ENCODE measurements around the gene ARID1A. TPM values are rescaled to one million over a fixed set of nuclear protein-coding genes. Genes with fewer than 3 reads are reported as not detected.

Gene ARID1A
- total and polyA plus RNA-seq, 9 of the 15 experiments (the other 6 are each of a cell fraction or from before 2014, with no cell fraction given), result 8.3 to 88.3 (median 22.5) TPM

GRCh38 chr1:26721669-26722355, 26.0 kb downstream of the ARID1A start:
- intact Hi-C loops (cut with micrococcal nuclease) (loop anchor here (2.0 kb wide), 2 partner anchors 29 to 67 kb away; no protein-coding TSS in a partner anchor), in situ Hi-C loops (cut with MboI) (no loop called here)
- FAIRE-seq, result peak; percentile 81
- Histone ChIP-seq H3K27me3 (ENCODE audit: control insufficient read depth in 2 of 2, insufficient read depth in 2 of 2, low read length in 2 of 2) (no peaks in the 10 kb centered on the region), H3K27ac (ENCODE audit: extremely low read depth, low read depth, low read length) (peak overlapping the region; percentile 77; the same call in 2 of the 3 replicates), H3K9me3 (replicated peaks; ENCODE audit: control insufficient read depth, insufficient read depth, low read depth, low read length) (no peaks in the 10 kb centered on the region), H3K79me2 (ENCODE audit: control insufficient read depth, insufficient read depth, low read length) (peaks cover 95% of the 10 kb centered on the region), H3K9ac (ENCODE audit: insufficient read depth in 1 of 2, low read depth in 2 of 2, low read length in 2 of 2) (0 out of 4 replicates have a peak overlapping the region, but pooled peaks of 1 of the 2 experiments have one; percentile 56), H3K4me2 (ENCODE audit: insufficient read depth, low read length) (0 out of 2 replicates have a peak overlapping the region, but pooled peaks have one; percentile 0), H3K36me3 (ENCODE audit: control insufficient read depth, insufficient read depth, low read length) (peaks cover 36% of the 10 kb centered on the region; the same call in 2 of the 3 replicates), H4K20me1 (replicated peaks; ENCODE audit: control insufficient read depth, insufficient read depth, low read length) (peaks cover 42% of the 10 kb centered on the region), H3K4me1 (replicated peaks in 1 of 2; ENCODE audit: control insufficient read depth in 2 of 2, insufficient read depth in 2 of 2, low read length in 2 of 2) (peaks cover 47 to 71% of the 10 kb centered on the region in 2 experiments), H3K9me1 (ENCODE audit: control insufficient read depth, insufficient read depth, low read length) (peaks cover 7% of the 10 kb centered on the region), H2AFZ (ENCODE audit: low read depth, low read length) (no peak overlapping the region), H3K4me3 (no peak overlapping the region)
- DNase-seq (ENCODE audit: extremely low read depth in 1 of 4, low spot score in 3 of 4), result peak; percentile 36 to 73 (median 45)
- no TSS peak for BruUV-seq (replicated peaks)
- ChIA-PET POLR2A (interaction anchor here (0.6 to 14.8 kb wide), 7 partner anchors 8 to 1147 kb away, joined by 3 to 301 read pairs (median 3); partner anchors contain the start of gene ARID1A), CTCF (ENCODE audit: low intra/inter-chr PET ratio) (no interaction called here)
- ATAC-seq, result peak; percentile 18
- 2% methylated on average over 2 of the region's 2 CpGs for WGBS (ENCODE audit: insufficient coverage, low coverage, missing lambda C conversion rate)
- TF ChIP-seq ZNF175 (CRISPR knock-in tag; IDR thresholded peaks at IDR 0.05; ENCODE audit: low read depth) (peak; percentile 9; the same call in 1 of the 2 replicates), ZEB2 (IDR thresholded peaks at IDR 0.05) (peak; percentile 84), RBM25 (IDR thresholded peaks at IDR 0.05; ENCODE audit: low read depth, low read length, severe bottlenecking) (no peak), RAD51 (IDR thresholded peaks at IDR 0.05; ENCODE audit: borderline replicate concordance, low read depth) (peak; percentile 29), E2F8 (IDR thresholded peaks at IDR 0.05; ENCODE audit: low read depth, partially characterized antibody) (no peak), ZNF431 (CRISPR knock-in tag; IDR thresholded peaks at IDR 0.05) (no peak), FOSL1 (tag; conservative IDR thresholded peaks at IDR 0.05) (peak; percentile 72), EHMT2 (IDR thresholded peaks at IDR 0.05) (no peak), PYGO2 (tag; IDR thresholded peaks at IDR 0.05) (no peak), SMARCB1 (IDR thresholded peaks at IDR 0.05; ENCODE audit: insufficient read length, low read depth) (no peak), ZNF436 (CRISPR knock-in tag; IDR thresholded peaks at IDR 0.05) (no peak), ZNF830 (CRISPR knock-in tag; IDR thresholded peaks at IDR 0.05) (no peak), NCOA1 (IDR thresholded peaks at IDR 0.05; ENCODE audit: low read depth) (no peak), TAF9B (IDR thresholded peaks at IDR 0.05; ENCODE audit: partially characterized antibody) (no peak), ZNF324 (CRISPR knock-in tag; IDR thresholded peaks at IDR 0.05) (no peak), TBL1XR1 (IDR thresholded peaks at IDR 0.05; ENCODE audit: low read length in 2 of 2) (peak in 1 of 2 experiments; percentile 83; a peak in 2 of 4 replicates), SRSF7 (optimal IDR thresholded peaks at IDR 0.05; ENCODE audit: low read depth, low read length) (no peak), ZNF263 (CRISPR knock-in tag; IDR thresholded peaks at IDR 0.05; ENCODE audit: borderline replicate concordance) (no peak), STAT5A (IDR thresholded peaks at IDR 0.05; ENCODE audit: borderline replicate concordance, low read length) (peak; percentile 72; the same call in 1 of the 2 replicates), BMI1 (IDR thresholded peaks at IDR 0.05; ENCODE audit: low read length) (no peak), SPI1 (IDR thresholded peaks at IDR 0.05; ENCODE audit: borderline replicate concordance, low read depth, low read length) (peak; percentile 61; the same call in 1 of the 2 replicates), FOXA3 (CRISPR knock-in tag; conservative IDR thresholded peaks at IDR 0.05 in 1 of 2, IDR thresholded peaks at IDR 0.05 in 1 of 2) (no peak)

All from K562 (cell line).